PC-3 (cell line): ENCODE measurements around the gene MYH15.

ENCODE experiments used
- CTCF ChIP-seq: fragments of 300-600 bp; sonication (generic); conservative IDR thresholded peaks from 2 replicates; pipeline ENCODE4 v1.5.1; 2017; ENCODE audit warnings: antibody characterized with exemption, low read depth, mild to moderate bottlenecking, low read length
- EZH2 ChIP-seq: fragments of 300-600 bp; sonication (generic); IDR thresholded peaks from one replicate; pipeline ENCODE4 v1.6.1; 2017; ENCODE audit warnings: antibody characterized with exemption, mild to moderate bottlenecking, low read length; ENCODE audit not compliant: unreplicated experiment
- EZH2phosphoT487 ChIP-seq: fragments of 300-600 bp; sonication (generic); IDR thresholded peaks from 2 replicates; pipeline ENCODE4 v1.6.1; 2018; ENCODE audit warnings: mild to moderate bottlenecking, antibody characterized with exemption, low read length, borderline replicate concordance

DNA sequence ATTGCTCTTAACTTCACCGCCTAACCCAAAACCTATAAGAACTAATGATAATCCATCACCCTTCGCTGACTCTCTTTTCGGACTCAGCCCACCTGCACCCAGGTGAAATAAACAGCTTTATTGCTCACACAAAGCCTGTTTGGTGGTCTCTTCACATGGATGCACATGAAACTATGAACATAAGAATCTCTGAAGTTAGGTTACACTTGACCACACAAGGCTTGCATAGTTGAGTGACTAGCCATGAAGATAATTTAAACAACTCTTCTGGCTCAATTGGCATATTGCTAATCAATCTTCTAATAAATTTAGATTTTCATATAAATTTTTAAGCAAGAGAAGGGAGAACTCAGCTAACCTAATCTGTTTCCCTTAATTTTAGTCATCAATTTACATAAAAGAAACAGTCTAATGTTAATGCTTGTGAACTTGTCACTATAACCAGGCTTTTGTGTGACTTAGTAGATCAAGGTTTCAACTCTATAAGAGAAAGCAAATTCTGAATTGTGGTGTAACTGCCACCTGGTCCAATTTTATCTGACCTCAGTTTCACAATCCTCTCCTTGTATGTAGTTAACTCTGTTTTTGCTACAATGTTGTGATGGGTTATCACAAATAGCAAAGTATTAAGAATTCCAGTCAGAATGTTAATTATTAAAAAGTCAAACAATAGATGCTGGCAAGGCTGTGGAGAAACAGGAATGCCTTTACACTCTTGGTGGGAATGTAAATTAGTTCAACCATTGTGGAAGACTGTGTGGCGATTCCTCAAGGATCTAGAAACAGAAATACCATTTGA is 132.0 kb downstream of the MYH15 start:
- TF ChIP-seq CTCF (no peak), EZH2 (no peak), EZH2phosphoT487 (no peak)
